Right renal pelvis (tissue), 4 donors: ENCODE data around the gene DEXI. TPM values are rescaled to one million over a fixed set of nuclear protein-coding genes. Genes with fewer than 3 reads are reported as not detected.
A peak's percentile ranks its signal among the peaks of the same experiment; 100 is the strongest.

Source experiments
- DNase-seq, 4 donors: peaks; one replicate each; pipeline ENCODE4 v3.0.0-alpha.2; 2013; ENCODE audit warnings: low read depth in 4 of 4, low spot score in 3 of 4, missing footprints in 1 of 4
- polyA plus RNA-seq, 4 donors: library from polyadenylated mRNA; unstranded; fragments of 120-200 nt; gene quantifications; one replicate each; pipeline ENCODE4 v1.2.1, GENCODE V29; 2013; ENCODE audit not compliant: insufficient read length in 4 of 4

DEXI gene
- polyA plus RNA-seq, 4 donors: 45.6 to 52.0 (median 48.0) TPM

GRCh38 chr16:10906482-10906881 lies 35.8 kb downstream of the DEXI start:
- DNase-seq: no peak

DNA sequence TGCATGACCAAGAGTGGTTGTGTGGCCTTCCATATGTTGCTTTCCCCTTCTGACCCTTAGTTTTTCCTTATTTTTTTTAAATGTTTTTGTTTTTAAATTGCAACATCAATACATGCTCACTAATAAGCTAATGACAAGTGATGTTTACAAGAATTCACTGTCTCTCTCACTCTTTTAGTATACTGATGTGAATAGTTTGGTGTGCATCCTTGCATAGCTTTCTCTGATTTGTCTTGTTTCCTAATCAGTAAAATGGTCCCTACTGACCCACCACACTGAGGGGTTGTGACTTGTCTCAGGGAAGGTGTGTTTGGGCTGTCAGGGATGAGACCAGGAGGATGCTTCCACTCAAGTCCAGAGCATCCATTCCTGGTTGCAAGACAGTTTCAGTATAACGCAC lies 39.3 kb downstream of the DEXI start:
- DNase-seq: no peak

GRCh38 chr16:10897134-10897533 lies 45.1 kb downstream of the DEXI start:
- no peak for DNase-seq

- no peak for DNase-seq
These were observed 45.5 kb downstream of the DEXI start for GRCh38 chr16:10896723-10897122.

- no peak for DNase-seq
These were observed 46.1 kb downstream of the DEXI start for GRCh38 chr16:10896165-10896564.

DNA sequence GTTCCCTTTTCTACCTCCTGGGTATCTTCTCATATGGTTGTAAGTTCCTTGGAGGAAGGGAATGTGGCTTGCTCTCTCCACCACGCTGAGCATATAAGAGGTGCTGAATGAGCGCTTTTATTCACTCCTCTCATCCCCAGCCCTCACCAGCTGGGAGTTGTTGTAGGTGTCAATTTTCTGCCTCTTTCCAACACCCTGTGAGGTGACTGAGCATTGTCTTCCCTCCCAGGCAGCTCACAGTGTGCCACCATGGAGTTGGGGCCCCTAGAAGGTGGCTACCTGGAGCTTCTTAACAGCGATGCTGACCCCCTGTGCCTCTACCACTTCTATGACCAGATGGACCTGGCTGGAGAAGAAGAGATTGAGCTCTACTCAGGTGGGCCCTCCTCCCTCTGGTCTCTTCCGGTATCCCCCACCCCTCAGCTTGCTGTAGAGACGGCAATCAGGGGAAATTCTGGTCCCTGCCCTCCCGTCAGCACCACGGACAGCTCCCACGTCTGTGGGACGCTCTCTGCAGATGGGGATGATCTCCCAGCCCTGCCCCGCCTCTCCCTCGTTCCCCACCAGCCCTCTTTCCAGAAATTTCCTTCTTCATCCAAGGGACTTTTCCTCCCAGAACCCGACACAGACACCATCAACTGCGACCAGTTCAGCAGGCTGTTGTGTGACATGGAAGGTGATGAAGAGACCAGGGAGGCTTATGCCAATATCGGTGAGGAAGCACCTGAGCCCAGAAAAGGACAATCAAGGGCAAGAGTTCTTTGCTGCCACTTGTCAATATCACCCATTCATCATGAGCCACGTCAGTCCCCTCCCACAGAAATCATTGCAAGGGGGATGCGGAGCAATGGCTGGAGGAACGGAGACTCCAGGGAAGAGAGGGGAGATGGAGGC lies 47.0 kb downstream of the DEXI start:
- peak in 2 of 4 donors; percentile 66 to 68 for DNase-seq

GRCh38 chr16:10892782-10893318 lies 49.4 kb downstream of the DEXI start:
- no peak for DNase-seq

DNA sequence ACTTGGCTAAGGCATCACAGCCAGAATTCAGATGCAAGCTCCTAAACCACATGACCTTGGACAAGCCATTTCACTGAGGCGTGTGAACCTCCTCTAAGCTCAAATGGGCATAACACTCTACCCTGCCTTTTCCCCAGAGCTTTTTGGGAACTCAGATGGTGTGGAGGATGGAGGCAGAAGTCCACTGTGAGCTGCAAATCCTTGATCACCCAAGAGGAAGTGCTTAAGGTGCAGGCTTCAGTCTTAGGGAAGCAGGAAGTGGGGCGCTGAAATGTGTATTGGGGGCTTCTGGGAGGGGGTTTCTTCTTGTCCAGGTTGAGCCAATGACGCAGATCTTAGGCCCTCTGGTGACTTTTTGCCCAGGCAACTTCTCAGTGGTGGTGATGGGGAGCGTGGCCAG lies 52.4 kb downstream of the DEXI start:
- DNase-seq: no peak

- no peak for DNase-seq
These were observed 53.8 kb downstream of the DEXI start for GRCh38 chr16:10888320-10888937.

DNA sequence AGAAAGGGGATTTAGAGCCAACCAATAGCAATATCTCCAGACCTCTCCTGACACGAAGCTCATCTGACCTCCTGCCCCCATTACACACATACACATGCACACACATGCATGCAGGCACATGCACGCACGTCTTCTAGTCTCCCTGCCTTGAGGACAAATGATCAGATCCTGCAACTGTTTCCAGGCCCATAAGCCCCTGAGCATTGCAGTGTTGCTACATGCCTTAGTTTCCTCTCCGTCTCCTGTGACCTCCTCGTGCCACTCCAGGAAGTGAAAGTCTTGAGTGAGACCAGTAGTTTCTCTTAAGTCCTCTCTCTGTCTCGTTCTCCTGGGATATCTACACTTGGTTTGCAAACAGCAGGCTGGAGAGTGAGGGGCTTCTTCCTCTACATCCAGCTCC lies 57.0 kb downstream of the DEXI start:
- no peak for DNase-seq

- peak in 3 of 4 donors; percentile 57 to 72 (median 65) for DNase-seq
These were observed 59.3 kb downstream of the DEXI start for GRCh38 chr16:10883004-10883403.

DNA sequence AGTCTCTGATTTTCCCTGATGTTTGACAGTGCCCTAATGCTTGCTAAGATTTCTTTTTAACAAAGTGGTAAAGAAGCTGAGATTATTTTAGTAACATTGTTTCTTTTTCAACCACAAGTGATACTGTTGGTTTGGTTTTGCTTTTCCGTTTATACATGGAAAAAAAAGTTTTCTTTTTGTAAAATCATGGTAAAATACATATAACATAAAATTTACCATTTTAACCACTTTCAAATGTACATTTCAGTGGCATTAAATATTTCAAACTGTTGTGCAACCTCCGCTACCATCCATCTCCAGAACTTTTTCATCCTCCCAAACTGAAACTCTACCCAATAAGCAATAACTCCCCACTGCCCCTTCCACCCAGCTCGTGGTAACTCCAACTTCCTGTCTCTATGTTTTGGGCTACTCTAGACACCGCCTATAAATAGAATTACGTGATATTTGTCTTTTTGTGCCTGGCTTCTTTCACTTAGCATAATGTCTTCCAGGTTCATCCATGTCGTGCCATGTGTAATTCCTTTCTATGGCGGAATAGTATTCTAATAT lies 60.7 kb downstream of the DEXI start:
- DNase-seq: no peak

GRCh38 chr16:10880594-10881452 lies 61.4 kb downstream of the DEXI start:
- no peak for DNase-seq

DNA sequence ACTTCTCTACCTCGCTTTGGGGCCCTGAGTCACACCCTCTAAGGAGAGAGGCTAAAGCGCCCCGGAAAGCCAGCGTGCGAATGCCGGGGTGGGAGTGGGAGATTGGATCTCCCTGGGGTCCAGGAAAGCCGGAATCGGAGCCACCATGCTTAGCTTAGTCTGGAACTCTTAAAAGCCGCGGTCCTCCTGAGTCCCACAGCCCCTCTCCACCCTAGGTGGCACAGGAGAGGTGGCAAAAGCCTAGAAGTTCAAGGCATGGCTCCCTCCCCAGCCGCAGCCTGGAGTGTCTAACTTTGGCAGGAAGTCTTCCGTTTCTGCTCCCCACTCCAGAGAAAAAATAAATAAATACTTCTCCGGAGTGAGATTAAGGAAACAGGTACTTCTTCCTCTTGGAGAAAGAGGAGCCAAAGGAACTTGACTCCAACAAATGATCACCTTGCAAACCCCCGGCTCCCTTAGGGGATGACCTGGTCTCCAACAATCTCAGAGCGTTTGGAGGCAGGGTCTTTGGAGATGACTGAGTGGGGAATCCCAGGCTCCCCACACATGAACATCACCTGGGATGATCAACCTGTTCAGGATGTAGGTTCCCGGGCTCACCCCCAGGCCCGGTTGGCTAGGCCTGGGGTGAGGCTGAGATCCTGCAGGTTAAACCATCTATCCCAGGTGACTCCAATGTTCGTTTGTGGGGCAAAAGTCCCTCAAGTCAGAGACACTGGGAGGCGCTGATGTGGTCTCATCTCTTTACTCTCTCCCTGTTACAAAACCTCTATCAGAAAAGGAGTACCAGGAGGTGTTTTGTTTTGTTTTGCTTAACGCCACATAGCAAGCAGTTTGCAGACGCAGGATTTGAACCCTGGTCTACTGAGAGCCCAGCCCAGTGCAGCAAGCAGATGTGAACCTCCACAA lies 62.3 kb downstream of the DEXI start:
- DNase-seq: no peak

Other genes with a start within 250 kb of the DEXI start
- gene TEKT5, start 247.5 kb downstream of the DEXI start, polyA plus RNA-seq: under 1 TPM in 2 of 4 donors, not detected in 2; 0.19 to 0.37 TPM
- gene NUBP1, start 198.6 kb downstream of the DEXI start, polyA plus RNA-seq: 10 to 100 TPM; 31.5 to 37.3 (median 34.9) TPM
- gene TVP23A, start 123.7 kb downstream of the DEXI start, polyA plus RNA-seq: 1 to 10 TPM; 3.0 to 4.1 (median 3.7) TPM
- 1 to 10 TPM; 5.2 to 9.1 (median 6.2) TPM for gene CIITA, start 65.3 kb downstream of the DEXI start, polyA plus RNA-seq
- gene CLEC16A, start 2.1 kb upstream of the DEXI start, polyA plus RNA-seq: 10 to 100 TPM; 22.9 to 24.5 (median 23.7) TPM